ENCODE measurements around the gene PCSK2. TPM values are rescaled to one million over a fixed set of nuclear protein-coding genes. Genes with fewer than 3 reads are reported as not detected.

PCSK2 gene
- total RNA-seq, 1 donor from 2014 or later = 46.4 TPM

DNA sequence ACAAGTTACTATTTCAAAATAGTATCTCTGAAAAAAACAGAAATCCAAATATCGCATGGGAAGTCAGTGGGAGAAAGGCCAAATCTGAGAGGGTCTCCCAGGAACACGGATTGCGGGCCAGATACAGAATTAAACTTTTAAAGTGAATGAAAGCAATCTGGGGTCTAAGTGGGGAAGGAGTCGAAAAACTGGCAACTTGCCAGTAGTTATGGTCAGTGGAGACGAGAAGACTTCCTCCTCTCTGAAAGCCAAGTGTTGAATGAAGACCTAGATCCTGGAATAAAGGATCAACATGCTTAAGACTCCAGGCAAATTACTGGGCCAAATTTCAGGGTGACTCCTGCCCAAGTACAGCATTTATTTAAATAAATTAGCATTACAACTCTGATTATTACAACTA lies 180.7 kb downstream of the PCSK2 start:
- Mint-ChIP-seq H3K4me1 (ENCODE audit: unreplicated experiment) (peaks cover 7% of the 10 kb centered on the region), H3K4me3 (no peak overlapping the region), H3K36me3 (no peaks in the 10 kb centered on the region), H3K27ac (no peak overlapping the region), H3K9me3 (no peaks in the 10 kb centered on the region), H3K27me3 (no peaks in the 10 kb centered on the region)
- DNase-seq (ENCODE audit: extremely low spot score, unreplicated experiment) = no peak
- TF ChIP-seq, protein P1, sequence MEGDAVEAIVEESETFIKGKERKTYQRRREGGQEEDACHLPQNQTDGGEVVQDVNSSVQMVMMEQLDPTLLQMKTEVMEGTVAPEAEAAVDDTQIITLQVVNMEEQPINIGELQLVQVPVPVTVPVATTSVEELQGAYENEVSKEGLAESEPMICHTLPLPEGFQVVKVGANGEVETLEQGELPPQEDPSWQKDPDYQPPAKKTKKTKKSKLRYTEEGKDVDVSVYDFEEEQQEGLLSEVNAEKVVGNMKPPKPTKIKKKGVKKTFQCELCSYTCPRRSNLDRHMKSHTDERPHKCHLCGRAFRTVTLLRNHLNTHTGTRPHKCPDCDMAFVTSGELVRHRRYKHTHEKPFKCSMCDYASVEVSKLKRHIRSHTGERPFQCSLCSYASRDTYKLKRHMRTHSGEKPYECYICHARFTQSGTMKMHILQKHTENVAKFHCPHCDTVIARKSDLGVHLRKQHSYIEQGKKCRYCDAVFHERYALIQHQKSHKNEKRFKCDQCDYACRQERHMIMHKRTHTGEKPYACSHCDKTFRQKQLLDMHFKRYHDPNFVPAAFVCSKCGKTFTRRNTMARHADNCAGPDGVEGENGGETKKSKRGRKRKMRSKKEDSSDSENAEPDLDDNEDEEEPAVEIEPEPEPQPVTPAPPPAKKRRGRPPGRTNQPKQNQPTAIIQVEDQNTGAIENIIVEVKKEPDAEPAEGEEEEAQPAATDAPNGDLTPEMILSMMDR (conservative IDR thresholded peaks at IDR 0.05) = no peak

DNA sequence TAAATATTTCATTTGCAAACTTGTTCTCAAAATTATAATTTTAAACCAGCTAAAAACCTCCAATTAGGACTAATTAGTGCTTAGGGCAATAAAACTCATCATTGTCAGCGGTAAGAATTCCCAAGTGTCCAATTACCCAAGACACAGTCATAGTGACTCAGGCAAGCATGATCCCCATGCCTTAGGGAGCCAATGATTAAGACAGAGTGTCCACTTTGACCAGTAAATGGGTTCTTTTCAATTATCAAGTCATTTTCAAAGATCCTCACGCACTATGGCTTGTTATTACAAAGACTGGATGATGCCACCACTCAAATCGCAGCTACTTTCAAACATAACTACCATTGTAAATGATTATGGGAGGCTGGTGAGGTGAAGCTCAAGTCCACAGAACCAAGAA lies 190.4 kb downstream of the PCSK2 start:
- Mint-ChIP-seq H3K27me3 (peaks cover 7% of the 10 kb centered on the region), H3K36me3 (no peaks in the 10 kb centered on the region), H3K27ac (no peak overlapping the region), H3K4me1 (ENCODE audit: unreplicated experiment) (no peaks in the 10 kb centered on the region), H3K9me3 (no peaks in the 10 kb centered on the region), H3K4me3 (no peak overlapping the region)
- DNase-seq (ENCODE audit: extremely low spot score, unreplicated experiment) = no peak
- TF ChIP-seq, protein P1 (conservative IDR thresholded peaks at IDR 0.05) = no peak

- no peak for DNase-seq (ENCODE audit: extremely low spot score, unreplicated experiment)
- TF ChIP-seq, protein P1 (conservative IDR thresholded peaks at IDR 0.05) = no peak
Measured at GRCh38 chr20:17418737-17419136, 191.9 kb downstream of the PCSK2 start.

DNA sequence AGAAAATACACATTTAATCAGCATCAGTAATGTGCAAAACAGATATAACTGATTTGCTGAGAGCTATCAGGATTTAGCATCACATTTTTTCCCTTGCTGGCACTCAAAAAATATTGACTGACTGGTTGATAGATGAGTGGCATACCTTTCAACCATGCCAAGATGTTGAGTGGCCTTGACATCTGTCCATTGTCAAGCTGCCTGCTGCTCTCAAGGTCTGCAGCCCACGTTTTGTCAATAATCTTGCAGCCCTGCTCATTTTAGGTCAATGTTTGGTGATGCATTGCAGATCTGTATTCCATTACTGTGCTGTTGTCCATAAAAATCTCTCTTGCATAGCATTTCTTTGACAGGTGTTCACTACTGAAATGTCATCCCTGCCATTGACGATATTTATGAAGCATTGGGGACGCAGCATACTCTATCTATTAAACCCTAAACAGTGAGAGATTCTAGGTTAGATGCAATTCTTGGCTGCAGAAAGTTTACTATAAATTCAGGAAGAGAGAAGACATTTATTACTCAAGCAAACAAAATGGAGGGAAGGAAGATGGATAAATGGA lies 192.7 kb downstream of the PCSK2 start:
- DNase-seq (ENCODE audit: extremely low spot score, unreplicated experiment) = no peak
- TF ChIP-seq, protein P1 (conservative IDR thresholded peaks at IDR 0.05) = no peak
- Mint-ChIP-seq H3K27me3 (peaks cover 7% of the 10 kb centered on the region), H3K4me3 (no peak overlapping the region), H3K36me3 (no peaks in the 10 kb centered on the region), H3K4me1 (ENCODE audit: unreplicated experiment) (no peaks in the 10 kb centered on the region), H3K9me3 (no peaks in the 10 kb centered on the region), H3K27ac (no peak overlapping the region)

More at GRCh38 chr20:17418737-17419136, 191.9 kb downstream of the PCSK2 start:
- Mint-ChIP-seq H3K4me3 (no peak overlapping the region), H3K9me3 (no peaks in the 10 kb centered on the region), H3K36me3 (no peaks in the 10 kb centered on the region), H3K4me1 (ENCODE audit: unreplicated experiment) (no peaks in the 10 kb centered on the region), H3K27me3 (peaks cover 7% of the 10 kb centered on the region), H3K27ac (no peak overlapping the region)

DNA sequence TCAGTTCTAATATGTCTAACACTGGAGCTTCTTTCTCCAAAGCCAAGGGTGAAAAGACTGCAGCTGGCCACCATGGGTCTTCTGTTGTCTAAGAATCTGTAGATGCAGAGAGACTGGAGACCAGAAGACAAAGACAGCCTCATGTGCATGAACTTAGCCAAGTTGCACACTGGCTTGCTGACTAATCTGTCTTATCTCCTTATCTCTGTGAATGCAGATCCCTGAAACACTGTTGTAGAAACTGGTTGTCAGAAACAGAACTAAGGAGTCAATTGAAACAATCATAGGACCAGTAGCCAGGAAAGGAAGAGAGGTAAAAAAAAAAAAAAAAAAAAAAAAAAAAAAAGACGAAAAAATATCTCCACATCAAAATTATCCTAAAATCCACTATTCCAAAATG lies 194.7 kb downstream of the PCSK2 start:
- no peak for DNase-seq (ENCODE audit: extremely low spot score, unreplicated experiment)
- no peaks in the 10 kb centered on the region for H3K4me1 Mint-ChIP-seq (ENCODE audit: unreplicated experiment)
- TF ChIP-seq, protein P1 (conservative IDR thresholded peaks at IDR 0.05) = no peak
- no peak overlapping the region for H3K27ac Mint-ChIP-seq
- peaks cover 5% of the 10 kb centered on the region for H3K27me3 Mint-ChIP-seq
- no peak overlapping the region for H3K4me3 Mint-ChIP-seq
- no peaks in the 10 kb centered on the region for H3K9me3 Mint-ChIP-seq
- H3K36me3 Mint-ChIP-seq = no peaks in the 10 kb centered on the region

- no peak for DNase-seq (ENCODE audit: extremely low spot score, unreplicated experiment)
- Mint-ChIP-seq H3K4me1 (ENCODE audit: unreplicated experiment) (no peaks in the 10 kb centered on the region), H3K27me3 (no peaks in the 10 kb centered on the region), H3K9me3 (no peaks in the 10 kb centered on the region), H3K36me3 (no peaks in the 10 kb centered on the region), H3K4me3 (no peak overlapping the region), H3K27ac (no peak overlapping the region)
- TF ChIP-seq, protein P1 (conservative IDR thresholded peaks at IDR 0.05) = no peak
Measured at GRCh38 chr20:17423782-17424181, 196.9 kb downstream of the PCSK2 start.
